ENCODE measurements around the gene ARID1B.

Gene ARID1B

DNA sequence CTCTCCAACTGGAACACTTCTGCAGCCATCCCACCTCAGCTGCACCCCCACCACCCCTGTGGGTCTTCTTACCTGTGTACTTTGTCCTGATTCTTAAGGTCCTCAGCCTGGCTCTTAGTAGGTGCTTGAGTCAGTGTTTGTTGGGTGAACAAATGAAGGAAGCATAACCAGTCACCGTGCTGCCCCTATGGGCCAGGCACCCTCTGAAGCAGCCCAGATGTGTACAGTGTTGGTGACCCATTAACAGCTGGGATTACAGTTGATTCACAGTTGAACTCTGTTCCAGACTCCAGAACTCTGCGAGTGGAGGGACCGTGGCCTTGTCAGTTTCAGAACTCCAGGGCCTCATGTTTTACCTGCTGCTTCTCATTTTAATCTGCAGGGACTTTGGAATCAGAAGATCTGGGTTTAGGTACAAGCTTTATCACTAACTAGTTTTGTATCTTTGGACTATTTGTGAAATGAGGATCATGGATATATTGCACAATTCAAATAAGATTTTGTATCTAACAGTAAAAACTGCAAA, 342.4 kb downstream of the ARID1B start:
- peaks cover 5% of the 10 kb centered on the region for H3K36me3 ChIP-seq (ENCODE audit: control insufficient read depth, insufficient read depth, low read length, severe bottlenecking)
- H3K4me3 ChIP-seq (ENCODE audit: low read length) = no peak overlapping the region
- H3K4me1 ChIP-seq (ENCODE audit: control insufficient read depth, insufficient read depth, low read length) = peaks cover 10% of the 10 kb centered on the region
- no peaks in the 10 kb centered on the region for H3K9me3 ChIP-seq (ENCODE audit: control insufficient read depth, low read length)
- no peak for DNase-seq (ENCODE audit: low read depth)
- no peak overlapping the region for H3K9ac ChIP-seq (ENCODE audit: low read length)
- no peaks in the 10 kb centered on the region for H3K27me3 ChIP-seq (replicated peaks; ENCODE audit: control insufficient read depth, insufficient read depth, low read length)

DNA sequence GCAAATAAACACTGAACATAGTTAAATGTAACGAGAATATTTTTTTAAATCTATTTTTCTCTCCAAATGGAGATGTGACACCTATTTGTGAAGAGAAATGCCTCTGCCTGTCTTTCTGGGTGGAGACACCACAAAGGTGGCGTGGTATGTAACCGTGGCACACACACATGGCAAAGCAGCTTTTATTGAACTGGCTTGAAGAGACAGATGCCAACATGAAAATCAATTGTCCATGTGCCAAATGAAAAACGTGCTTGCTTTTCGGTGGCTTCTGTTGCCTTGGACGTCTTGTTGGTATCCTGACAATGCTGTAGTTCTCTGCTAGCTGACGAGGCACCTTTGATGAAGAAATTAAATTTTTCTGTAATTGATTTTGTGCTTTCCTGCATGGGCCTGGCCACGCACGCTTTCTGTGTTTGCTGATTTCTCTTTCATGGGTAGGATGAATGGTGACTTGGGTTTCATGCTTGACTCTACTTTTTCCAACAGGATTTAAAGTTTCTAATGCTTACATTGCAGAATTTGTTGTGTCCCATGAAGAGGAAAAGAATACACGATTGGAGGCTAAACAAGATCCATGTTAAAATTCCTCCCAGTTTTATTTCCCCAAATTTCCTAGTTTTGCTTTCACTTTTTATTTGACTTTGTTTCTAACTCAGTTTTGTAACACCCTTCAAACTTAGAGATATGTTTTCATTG, 343.5 kb downstream of the ARID1B start:
- H3K9me3 ChIP-seq (ENCODE audit: control insufficient read depth, low read length) = no peaks in the 10 kb centered on the region
- DNase-seq (ENCODE audit: low read depth) = no peak

DNA sequence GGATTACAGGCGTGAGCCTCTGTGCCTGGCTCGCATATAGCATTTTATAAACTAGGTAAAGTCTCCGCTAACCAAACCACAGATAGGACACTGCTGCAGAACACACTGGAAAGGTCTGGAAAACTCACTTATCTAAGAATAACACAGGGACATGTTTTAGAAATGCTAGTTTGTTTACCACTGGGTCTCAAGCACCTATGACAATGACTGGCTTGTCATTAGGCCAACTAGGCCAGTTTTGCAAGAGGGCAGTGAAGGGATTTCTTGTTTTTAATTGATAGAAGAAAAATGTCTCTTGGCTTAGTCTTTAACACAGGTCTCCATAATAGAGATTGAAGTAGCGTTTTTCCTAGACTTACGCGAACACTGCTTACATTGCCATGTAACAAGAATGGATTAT, 344.7 kb downstream of the ARID1B start:
- no peaks in the 10 kb centered on the region for H3K27me3 ChIP-seq (replicated peaks; ENCODE audit: control insufficient read depth, insufficient read depth, low read length)
- H3K4me3 ChIP-seq (ENCODE audit: low read length) = no peak overlapping the region
- no peak for DNase-seq (ENCODE audit: low read depth)
- no peak overlapping the region for H3K9ac ChIP-seq (ENCODE audit: low read length)
- H3K4me1 ChIP-seq (ENCODE audit: control insufficient read depth, insufficient read depth, low read length) = peaks cover 10% of the 10 kb centered on the region
- H3K36me3 ChIP-seq (ENCODE audit: control insufficient read depth, insufficient read depth, low read length, severe bottlenecking) = peaks cover 7% of the 10 kb centered on the region
- no peaks in the 10 kb centered on the region for H3K9me3 ChIP-seq (ENCODE audit: control insufficient read depth, low read length)

More for the DNA sequence above, 343.5 kb downstream of the ARID1B start:
- H3K4me1 ChIP-seq (ENCODE audit: control insufficient read depth, insufficient read depth, low read length) = peaks cover 10% of the 10 kb centered on the region
- H3K4me3 ChIP-seq (ENCODE audit: low read length) = no peak overlapping the region
- no peaks in the 10 kb centered on the region for H3K36me3 ChIP-seq (ENCODE audit: control insufficient read depth, insufficient read depth, low read length, severe bottlenecking)
- no peaks in the 10 kb centered on the region for H3K27me3 ChIP-seq (replicated peaks; ENCODE audit: control insufficient read depth, insufficient read depth, low read length)
- H3K9ac ChIP-seq (ENCODE audit: low read length) = no peak overlapping the region

DNA sequence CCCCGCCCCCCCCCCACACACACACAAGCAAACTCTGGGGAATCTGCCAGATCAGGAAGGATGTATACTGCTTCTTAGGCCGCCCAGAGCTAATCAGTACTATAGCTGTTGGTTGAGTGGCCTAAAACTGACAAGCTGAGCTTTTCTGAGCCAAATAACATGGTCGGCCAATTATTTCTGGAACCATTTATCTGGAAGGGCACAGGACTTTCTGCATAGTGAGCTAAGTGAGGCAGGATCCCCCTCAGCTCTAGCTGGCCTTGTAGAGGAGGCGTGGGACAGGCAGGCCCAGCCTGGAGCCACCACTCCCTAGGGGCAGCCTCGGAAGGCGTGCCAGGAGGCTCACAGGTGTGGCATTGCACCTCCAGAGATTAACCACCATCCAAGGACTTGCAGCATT, 346.1 kb downstream of the ARID1B start:
- no peak for DNase-seq (ENCODE audit: low read depth)
- Histone ChIP-seq H3K9ac (ENCODE audit: low read length) (no peak overlapping the region), H3K27me3 (replicated peaks; ENCODE audit: control insufficient read depth, insufficient read depth, low read length) (no peaks in the 10 kb centered on the region), H3K36me3 (ENCODE audit: control insufficient read depth, insufficient read depth, low read length, severe bottlenecking) (peaks cover 7% of the 10 kb centered on the region), H3K9me3 (ENCODE audit: control insufficient read depth, low read length) (no peaks in the 10 kb centered on the region), H3K4me3 (ENCODE audit: low read length) (no peak overlapping the region), H3K4me1 (ENCODE audit: control insufficient read depth, insufficient read depth, low read length) (peaks cover 10% of the 10 kb centered on the region)

DNA sequence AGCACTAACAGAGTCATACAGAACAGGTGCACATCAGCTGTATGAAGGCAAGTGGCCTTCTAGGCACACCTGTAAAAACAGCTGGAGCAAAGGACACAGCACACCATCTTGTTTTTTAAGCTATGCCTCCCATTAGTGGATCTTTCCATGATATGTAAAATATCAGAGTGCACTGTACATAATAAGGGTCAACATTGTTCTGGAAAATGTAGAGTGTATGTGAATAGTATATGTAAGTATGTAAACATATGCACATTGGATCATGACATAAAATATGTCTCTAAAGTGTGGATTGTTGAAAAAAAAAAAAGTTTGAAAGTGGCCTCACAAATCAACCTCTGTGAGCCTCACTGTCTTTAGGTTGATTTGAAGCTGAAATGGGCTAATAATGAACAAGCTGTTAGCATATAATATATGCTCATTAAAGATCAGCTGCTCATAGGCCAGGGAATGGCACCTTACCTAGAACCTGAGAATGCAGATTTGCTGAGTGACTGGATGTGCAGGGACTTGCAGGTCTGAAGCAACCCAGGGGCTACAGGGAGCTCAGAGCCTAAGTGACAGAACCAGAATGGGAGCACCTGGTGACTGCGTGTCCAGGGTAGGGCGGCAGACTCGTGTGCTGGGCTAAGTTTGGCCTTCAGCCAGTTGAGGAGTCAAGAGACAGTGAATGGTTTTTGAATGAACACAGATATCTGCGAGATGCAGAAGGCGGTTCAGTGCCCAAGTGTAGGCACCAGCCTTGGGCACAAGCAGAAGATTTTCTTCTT, 347.5 kb downstream of the ARID1B start:
- DNase-seq (ENCODE audit: low read depth) = no peak
- H3K4me3 ChIP-seq (ENCODE audit: low read length) = no peak overlapping the region
- H3K9ac ChIP-seq (ENCODE audit: low read length) = no peak overlapping the region
- H3K36me3 ChIP-seq (ENCODE audit: control insufficient read depth, insufficient read depth, low read length, severe bottlenecking) = peaks cover 7% of the 10 kb centered on the region
- H3K4me1 ChIP-seq (ENCODE audit: control insufficient read depth, insufficient read depth, low read length) = peaks cover 10% of the 10 kb centered on the region
- H3K27me3 ChIP-seq (replicated peaks; ENCODE audit: control insufficient read depth, insufficient read depth, low read length) = no peaks in the 10 kb centered on the region
- no peaks in the 10 kb centered on the region for H3K9me3 ChIP-seq (ENCODE audit: control insufficient read depth, low read length)

DNA sequence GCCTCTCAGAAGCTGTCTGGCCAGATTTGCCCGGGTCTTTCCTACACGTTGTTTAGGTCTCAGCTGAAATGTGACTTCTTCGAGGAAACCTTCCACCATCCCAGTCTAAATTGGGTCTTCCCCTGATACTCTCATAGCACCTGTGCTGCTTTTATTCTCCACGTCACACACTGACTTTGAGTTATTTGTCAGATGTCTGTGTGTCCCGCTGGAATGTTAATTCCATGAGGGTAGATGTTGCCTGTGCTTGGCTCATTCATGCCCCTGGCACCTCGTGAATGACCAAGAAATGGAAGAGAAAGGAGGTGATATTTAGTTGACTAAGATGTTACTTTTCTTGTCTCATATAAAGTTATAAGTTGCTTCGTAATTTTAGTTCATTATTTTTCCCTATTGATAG, 348.4 kb downstream of the ARID1B start:
- no peak overlapping the region for H3K9ac ChIP-seq (ENCODE audit: low read length)
- H3K9me3 ChIP-seq (ENCODE audit: control insufficient read depth, low read length) = no peaks in the 10 kb centered on the region
- H3K4me3 ChIP-seq (ENCODE audit: low read length) = no peak overlapping the region
- peaks cover 7% of the 10 kb centered on the region for H3K36me3 ChIP-seq (ENCODE audit: control insufficient read depth, insufficient read depth, low read length, severe bottlenecking)
- H3K4me1 ChIP-seq (ENCODE audit: control insufficient read depth, insufficient read depth, low read length) = peaks cover 10% of the 10 kb centered on the region
- DNase-seq (ENCODE audit: low read depth) = no peak
- H3K27me3 ChIP-seq (replicated peaks; ENCODE audit: control insufficient read depth, insufficient read depth, low read length) = no peaks in the 10 kb centered on the region

DNA sequence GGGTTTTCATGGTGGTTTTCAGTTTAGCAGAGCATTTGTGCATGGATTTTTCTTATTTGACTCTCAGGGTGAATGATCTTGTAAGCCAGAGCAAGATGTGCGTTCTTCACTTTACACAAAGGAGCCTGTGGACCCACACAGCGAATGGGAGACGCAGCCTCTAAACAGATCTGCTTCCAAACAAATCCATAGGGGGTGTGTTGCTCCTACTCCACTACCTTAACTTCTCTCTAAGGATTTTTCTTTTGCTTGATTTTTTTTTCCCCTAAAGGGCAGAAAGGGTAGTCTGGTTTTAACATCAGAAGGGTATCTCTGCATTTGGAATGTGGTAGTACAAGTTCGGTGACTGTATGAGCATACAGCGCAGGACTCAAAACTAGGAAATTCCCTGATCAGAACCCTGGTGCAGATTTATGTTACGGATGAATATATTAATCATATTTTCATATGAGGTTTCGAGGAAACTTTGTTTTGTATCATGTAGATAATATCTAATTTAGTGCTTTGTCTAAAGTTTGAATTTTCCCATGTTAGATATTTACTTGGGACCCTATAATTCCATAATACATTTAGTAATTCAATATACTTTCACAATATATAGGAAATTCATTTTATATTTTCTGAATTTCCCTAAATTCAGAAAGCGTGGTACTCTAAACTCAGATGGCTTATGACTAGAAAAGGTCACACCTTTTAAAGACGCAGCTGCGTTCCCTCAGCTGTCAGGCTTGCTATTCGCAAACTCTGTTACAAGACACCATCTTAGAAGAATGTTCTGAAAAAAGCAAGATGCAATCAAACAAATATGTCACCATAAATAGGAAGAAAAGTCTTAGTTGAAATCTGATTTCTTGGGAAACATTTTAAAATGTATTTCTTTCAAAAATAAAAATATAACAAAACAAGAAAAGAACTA, 349.3 kb downstream of the ARID1B start:
- Histone ChIP-seq H3K4me1 (ENCODE audit: control insufficient read depth, insufficient read depth, low read length) (peaks cover 10% of the 10 kb centered on the region), H3K27me3 (replicated peaks; ENCODE audit: control insufficient read depth, insufficient read depth, low read length) (no peaks in the 10 kb centered on the region), H3K4me3 (ENCODE audit: low read length) (no peak overlapping the region), H3K9ac (ENCODE audit: low read length) (no peak overlapping the region), H3K9me3 (ENCODE audit: control insufficient read depth, low read length) (no peaks in the 10 kb centered on the region), H3K36me3 (ENCODE audit: control insufficient read depth, insufficient read depth, low read length, severe bottlenecking) (peaks cover 7% of the 10 kb centered on the region)
- no peak for DNase-seq (ENCODE audit: low read depth)

DNA sequence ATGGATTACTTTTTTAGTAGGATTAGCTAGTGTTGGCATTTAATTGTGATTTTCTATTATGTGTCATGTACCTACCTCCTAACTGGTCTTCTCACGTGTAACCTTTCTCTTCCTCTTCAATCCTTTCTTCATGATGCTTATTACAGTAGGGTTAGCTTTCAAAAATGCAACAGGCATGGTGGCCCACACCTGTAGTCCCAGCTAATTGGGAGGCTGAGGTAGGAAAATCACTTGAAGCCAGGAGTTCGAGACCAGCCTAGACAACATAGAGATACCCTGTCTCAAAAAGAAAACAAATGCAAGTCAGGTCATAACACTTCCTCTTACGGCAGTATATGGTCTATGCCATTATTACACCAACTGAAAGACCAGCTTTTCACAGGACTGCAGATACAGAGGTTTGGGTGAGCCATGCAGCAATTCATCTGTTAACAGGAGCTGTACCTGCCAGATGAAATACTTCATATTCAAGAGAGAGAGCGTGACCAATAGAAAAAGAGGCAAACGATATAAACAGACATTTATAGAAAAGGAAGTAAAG, 351.1 kb downstream of the ARID1B start:
- no peak for DNase-seq (ENCODE audit: low read depth)
- H3K9me3 ChIP-seq (ENCODE audit: control insufficient read depth, low read length) = no peaks in the 10 kb centered on the region
- H3K27me3 ChIP-seq (replicated peaks; ENCODE audit: control insufficient read depth, insufficient read depth, low read length) = no peaks in the 10 kb centered on the region
- H3K36me3 ChIP-seq (ENCODE audit: control insufficient read depth, insufficient read depth, low read length, severe bottlenecking) = peaks cover 16% of the 10 kb centered on the region
- H3K4me3 ChIP-seq (ENCODE audit: low read length) = no peak overlapping the region
- H3K9ac ChIP-seq (ENCODE audit: low read length) = no peak overlapping the region
- no peaks in the 10 kb centered on the region for H3K4me1 ChIP-seq (ENCODE audit: control insufficient read depth, insufficient read depth, low read length)

DNA sequence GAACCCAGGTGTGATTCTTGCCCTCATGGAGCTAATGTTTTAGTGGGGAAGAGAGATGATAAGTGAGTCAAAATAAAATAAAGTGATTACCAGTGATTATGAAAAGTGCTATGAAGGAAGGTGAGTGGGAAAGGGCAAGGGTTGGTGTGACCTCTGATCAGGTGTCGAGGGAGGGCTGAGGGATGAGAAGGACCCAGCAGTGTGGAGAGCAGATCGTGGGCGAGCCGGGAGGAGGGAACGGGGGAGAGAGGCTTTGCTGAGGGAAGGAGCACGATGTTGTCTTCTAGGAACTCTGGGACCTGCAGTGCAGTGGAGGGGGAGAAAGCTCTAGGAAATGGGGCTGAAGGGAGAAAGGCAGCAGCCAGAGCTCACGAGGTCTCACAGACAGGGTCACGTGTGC, 354.1 kb downstream of the ARID1B start:
- H3K9me3 ChIP-seq (ENCODE audit: control insufficient read depth, low read length) = no peaks in the 10 kb centered on the region
- DNase-seq (ENCODE audit: low read depth) = no peak
- no peak overlapping the region for H3K9ac ChIP-seq (ENCODE audit: low read length)
- H3K27me3 ChIP-seq (replicated peaks; ENCODE audit: control insufficient read depth, insufficient read depth, low read length) = no peaks in the 10 kb centered on the region
- peaks cover 22% of the 10 kb centered on the region for H3K36me3 ChIP-seq (ENCODE audit: control insufficient read depth, insufficient read depth, low read length, severe bottlenecking)
- no peaks in the 10 kb centered on the region for H3K4me1 ChIP-seq (ENCODE audit: control insufficient read depth, insufficient read depth, low read length)
- no peak overlapping the region for H3K4me3 ChIP-seq (ENCODE audit: low read length)

DNA sequence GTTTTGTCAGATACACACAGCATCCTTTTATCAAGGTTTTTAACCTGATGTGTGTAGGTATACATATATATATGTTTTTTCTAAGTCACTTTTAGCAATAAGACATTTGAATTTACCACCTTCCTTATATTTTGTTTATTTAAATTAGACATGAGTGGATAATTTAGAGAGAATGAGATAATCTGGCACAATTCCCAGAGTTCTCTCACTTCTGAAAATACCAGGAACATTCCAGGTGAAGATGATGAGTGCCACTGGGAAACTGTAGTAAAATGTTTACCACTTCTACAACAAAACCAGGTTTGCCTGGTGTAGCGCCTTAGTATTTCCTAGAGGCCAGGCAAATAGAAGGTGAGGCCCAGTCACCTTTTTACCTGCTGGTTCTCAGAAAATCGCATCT, 356.7 kb downstream of the ARID1B start:
- no peaks in the 10 kb centered on the region for H3K9me3 ChIP-seq (ENCODE audit: control insufficient read depth, low read length)
- H3K9ac ChIP-seq (ENCODE audit: low read length) = no peak overlapping the region
- no peak for DNase-seq (ENCODE audit: low read depth)
- no peaks in the 10 kb centered on the region for H3K4me1 ChIP-seq (ENCODE audit: control insufficient read depth, insufficient read depth, low read length)
- no peaks in the 10 kb centered on the region for H3K27me3 ChIP-seq (replicated peaks; ENCODE audit: control insufficient read depth, insufficient read depth, low read length)
- peaks cover 32% of the 10 kb centered on the region for H3K36me3 ChIP-seq (ENCODE audit: control insufficient read depth, insufficient read depth, low read length, severe bottlenecking)
- H3K4me3 ChIP-seq (ENCODE audit: low read length) = no peak overlapping the region
